Activated T-cell treated with anti-CD3 and anti-CD28 coated beads, Interleukin-2, amount 50 U/mL, for 1 hour (primary cell): ENCODE results near the gene MARS1.
A peak's percentile ranks its signal among the peaks of the same experiment; 100 is the strongest.

Source experiments
- DNase-seq: peaks from one replicate; pipeline ENCODE4 v3.0.0-alpha.2; 2020

MARS1 gene

DNA sequence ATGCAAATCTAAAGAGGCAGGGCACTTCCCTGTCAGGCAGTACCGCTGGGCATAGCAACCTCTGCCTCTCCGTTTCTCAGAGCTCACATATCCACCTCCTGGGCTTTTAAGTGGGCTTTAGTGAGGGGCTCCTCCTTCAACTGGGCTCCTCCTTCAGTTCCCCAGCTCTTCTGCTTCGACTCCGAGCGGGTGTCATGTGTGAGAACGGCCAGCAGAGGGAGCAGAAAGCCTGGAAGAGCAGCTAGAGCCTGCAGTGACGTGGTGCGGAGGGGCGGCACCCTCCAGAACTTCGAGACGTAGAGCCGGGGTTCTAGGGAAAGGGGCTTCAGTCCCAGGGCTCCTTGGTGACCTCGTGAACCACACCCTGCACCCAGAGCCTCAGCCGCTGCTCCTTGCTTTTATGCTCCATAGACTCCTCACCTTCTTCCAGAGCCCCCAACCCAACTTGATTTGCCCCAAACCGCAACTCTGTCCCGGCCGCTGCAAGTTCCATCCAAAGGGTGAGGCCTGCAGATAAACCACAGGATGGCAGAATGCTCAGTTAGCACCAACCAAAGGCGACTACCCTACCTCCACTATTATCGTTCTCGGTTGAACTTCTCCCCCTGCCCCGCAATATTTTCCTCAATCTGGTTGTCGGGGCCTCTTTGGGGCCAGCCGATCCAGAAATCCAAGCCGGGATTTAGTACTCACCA is 28.7 kb upstream of the MARS1 start:
- peak; percentile 92 for DNase-seq

DNA sequence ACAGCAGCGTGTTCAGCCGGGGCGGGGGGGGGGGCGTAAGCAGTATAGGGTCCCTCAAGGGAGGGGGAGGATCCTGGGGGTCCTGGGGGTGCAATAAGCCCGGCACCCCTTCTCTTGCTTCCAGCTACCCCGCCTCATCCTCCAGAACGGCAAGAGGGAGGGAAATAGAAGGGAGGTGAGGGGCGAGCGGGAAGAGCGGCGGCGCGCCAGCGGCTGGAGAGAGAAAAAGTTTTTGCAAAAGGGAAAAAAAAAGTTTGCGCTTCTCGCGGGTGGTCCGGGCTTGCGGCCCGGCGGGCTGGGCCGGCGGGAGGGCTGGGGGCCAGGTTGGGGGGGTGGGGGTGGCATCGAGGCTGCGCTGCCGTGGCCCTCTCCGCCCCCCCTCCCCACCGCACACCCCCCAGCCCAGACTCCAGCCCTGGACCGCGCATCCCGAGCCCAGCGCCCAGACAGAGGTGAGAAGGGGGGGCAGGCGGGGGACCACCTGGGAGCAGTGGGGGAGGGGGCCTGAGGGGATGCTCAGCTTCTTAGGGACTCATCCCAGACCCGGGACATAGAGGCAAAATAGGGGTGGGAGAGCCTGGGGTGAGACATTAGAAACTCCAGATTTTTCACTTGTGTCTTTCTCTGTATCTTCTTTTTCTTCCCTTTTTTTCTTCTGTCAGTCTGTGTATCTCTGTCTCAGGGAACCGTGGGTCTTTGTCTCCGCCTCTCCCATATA is 28.0 kb upstream of the MARS1 start, which contains the start of gene GLI1:
GLI1 (plus strand) TSS at position 36 of the 718 bp plus-strand sequence. CDS start 3,907 bp downstream, outside the sequence.
- DNase-seq: no peak

DNA sequence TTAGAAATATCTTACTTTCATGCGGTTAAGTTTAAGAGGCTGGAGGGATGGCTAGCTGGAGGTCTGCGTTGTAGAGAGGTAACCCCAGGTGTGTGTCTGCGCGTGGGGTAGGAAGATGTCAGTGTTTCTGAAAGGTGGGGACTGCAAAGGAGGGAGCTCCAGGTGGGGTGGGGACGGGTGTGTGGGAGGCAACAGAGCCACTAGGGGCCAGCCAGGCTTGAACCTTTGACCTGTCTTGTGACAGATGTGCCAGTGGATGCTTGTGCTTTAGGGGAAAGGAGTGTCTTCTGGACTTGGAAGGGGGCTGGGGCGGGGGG is 27.4 kb upstream of the MARS1 start:
- no peak for DNase-seq

DNA sequence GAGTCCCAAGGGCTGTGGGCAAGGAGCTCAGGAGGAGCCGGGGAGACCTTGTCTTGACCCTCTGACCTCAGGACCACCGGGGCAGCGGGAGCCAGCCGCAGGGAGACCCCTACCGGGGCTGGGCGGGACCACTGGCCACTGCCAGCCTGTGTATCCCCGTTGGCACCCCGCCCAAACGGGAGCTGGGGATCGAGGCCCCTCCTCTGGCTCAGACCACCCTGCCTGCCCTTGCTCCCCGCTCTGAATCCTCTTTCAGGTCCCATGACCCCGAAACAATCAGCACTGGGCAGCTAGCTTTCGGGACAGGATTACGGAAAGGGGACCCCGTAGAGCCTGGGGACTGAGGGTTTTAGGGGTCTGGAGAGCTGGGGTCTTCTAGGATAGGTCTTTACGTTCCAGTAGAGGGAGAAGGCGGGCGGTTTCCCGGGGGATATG is 27.0 kb upstream of the MARS1 start:
- no peak for DNase-seq

DNA sequence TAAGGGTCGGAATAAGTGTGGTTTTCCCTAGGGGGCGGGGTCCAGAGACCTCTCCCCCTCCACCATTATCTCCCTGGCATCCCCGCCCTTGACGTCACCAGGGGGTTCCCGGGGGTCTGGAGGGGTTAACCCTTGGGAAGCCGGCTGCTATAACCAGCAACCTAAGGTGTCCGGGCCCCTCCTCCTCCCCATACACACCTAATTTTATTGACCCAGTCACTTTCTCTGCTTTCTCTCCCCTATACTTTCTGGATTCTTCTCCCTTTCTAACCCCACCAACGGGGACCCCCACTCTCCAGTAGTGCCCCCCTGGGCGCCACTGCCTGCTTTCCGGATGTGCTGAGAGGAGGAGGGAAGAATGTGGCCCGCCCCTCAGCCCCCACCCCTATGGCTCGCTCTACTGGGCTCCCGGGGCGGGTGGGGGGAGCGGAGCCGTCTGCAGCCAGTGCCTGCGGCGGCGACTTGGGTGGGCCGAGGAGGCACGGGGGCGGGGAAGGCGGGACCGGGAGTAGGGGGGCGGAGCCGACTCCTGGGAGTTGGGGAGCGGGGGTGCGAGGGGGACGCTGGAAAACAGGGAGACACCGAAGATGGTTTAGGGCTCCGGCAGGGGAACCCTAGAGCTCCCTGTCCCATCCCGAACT is 26.5 kb upstream of the MARS1 start:
- peak; percentile 44 for DNase-seq

DNA sequence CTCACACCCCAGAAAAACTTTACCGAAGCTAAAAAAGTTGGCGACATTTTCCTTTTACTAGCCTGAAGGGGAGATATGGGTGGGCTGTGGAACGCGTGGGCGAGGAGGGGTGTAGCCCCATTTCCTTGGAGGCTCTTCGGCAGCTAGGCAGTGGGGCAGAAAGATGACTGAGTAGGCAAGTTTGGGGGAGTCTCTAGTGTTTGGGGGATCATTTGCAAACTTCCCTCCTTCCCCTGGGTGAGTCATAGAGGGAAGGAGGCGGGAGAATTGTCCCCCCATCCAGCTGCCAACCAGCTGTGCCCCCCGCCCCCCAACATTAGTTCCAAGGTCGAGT is 26.0 kb upstream of the MARS1 start:
- DNase-seq: no peak

DNA sequence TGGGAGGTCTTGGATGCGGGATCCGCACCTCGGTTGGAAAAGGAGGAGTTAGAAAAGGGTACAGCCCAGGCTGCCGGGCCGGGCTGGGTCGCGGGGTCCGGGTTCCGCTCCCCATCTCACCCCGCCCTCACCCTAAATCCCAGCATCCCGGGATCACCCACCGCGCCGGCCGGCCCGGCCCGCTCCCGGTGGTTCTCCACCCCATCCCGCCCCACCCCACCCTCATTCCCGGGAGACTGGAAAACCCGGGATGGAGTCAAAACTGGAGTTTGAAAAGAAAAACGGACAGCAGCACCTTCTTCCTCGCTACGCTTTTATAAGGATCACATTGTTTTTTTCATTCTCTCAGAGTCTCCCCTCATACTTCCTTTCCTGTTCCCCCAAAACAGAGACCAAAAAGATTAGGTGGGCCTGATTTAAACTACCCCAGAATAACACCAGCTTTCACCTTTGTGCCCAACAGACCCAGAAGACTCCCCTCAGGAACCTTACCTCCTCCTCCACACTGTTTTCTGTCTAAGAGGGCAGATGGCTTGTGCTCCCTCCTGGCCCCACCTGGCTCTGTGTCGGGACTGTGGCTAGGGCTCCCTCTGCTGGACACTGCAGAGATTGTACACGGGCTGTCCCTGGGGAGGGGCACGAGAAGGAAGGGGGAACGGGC is 25.5 kb upstream of the MARS1 start:
- DNase-seq: peak; percentile 88

DNA sequence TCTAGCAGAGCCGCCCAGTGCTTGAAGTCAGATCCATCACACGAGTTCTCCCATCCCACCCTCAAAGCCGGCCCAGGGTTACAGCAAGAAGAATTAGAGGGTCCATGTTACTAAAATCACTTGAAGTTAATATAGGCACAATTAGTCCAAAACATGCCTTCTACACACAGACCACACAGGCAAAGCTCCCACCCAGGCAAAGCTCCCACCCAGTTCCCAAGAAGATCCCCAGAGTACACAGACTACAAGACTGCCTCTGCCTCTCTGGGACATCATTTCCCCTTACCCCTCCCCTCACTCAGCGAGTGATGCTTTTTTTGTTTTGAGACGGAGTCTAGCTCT is 25.0 kb upstream of the MARS1 start:
- no peak for DNase-seq

DNA sequence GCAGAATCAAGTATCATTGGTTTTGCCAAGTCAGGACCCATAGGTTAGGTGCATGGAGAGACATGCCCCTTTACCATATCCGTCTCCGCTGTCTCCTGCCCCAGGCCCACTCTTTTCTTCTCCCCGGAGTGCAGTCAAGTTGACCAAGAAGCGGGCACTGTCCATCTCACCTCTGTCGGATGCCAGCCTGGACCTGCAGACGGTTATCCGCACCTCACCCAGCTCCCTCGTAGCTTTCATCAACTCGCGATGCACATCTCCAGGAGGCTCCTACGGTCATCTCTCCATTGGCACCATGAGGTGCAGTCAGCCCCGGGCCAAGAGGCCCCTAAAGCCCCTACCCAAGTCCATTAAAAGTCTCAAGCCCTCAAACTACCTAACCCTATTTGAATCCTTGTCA is 23.3 kb upstream of the MARS1 start:
- no peak for DNase-seq

DNA sequence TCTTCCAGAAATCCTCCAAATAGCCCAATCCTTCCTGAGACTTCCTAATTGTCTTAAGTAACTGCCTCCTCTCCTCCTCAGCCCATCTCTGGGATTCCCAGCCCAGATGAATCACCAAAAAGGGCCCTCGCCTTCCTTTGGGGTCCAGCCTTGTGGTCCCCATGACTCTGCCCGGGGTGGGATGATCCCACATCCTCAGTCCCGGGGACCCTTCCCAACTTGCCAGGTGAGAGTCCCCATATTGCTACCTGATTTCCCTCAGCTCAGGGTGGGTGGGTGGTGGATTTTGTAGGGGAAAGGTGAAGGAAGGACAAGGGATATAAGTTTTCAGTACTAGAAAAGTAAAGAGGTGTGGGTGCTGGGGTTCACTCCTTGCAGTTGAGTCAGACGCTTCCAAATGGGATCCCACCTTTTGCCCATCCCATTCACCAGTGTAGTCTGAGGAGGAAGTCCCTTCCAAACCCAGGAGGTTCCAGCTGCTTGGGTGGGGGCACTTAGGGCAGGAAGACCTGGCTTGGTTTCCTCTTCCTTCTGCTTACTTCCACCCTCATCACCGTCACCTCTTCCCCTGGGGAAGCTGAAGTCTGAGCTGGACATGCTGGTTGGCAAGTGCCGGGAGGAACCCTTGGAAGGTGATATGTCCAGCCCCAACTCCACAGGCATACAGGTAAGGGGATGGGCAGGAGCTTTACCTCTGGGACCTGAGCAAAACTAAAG is 22.7 kb upstream of the MARS1 start:
- no peak for DNase-seq

DNA sequence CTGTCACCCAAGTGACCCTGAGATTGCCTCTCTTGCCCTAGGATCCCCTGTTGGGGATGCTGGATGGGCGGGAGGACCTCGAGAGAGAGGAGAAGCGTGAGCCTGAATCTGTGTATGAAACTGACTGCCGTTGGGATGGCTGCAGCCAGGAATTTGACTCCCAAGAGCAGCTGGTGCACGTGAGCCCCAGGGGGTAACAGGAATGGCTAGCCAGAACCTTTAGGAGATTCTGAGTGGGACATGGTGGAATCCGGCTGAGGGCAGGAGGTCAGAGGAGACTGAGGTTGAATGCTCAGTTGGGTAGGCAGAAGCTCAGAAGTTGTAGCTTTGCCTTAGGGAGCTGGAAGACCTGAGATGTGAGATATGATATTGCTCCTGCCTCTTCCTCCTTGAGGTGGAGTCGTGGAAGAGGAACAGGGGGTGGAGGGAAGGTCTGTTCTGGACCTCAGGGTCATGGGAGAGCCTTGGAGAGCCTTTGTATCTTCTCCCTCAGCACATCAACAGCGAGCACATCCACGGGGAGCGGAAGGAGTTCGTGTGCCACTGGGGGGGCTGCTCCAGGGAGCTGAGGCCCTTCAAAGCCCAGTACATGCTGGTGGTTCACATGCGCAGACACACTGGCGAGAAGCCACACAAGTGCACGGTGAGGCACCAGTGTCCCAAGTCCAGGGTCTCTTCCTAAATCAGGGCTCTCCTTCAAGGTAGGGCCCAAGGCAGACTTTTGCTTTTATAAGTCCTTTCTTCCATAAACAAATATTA is 21.9 kb upstream of the MARS1 start:
- no peak for DNase-seq

DNA sequence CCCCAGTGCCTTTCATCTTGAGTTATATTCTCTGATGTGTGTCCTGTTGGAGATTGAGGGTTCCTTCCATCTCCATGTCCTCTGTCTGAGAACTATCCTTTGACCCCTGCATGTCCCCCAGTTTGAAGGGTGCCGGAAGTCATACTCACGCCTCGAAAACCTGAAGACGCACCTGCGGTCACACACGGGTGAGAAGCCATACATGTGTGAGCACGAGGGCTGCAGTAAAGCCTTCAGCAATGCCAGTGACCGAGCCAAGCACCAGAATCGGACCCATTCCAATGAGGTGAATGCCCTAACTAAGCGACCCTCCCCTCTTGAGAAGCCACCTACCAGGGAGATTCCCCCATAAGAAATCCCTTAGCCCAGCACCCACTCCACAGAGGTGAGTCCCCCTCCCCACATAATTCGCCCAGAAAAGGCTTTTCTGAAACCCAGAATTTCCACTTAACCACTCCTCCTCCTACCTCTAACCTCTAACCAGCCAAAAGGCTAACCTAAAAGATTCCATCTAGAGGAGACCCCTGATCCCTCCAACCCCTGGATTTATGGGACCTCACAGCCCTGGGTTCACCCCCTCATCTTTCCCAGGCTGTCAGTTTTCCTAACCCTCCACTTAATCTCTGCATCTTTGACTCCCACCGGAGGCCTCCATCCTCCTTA is 20.5 kb upstream of the MARS1 start:
- no peak for DNase-seq

DNA sequence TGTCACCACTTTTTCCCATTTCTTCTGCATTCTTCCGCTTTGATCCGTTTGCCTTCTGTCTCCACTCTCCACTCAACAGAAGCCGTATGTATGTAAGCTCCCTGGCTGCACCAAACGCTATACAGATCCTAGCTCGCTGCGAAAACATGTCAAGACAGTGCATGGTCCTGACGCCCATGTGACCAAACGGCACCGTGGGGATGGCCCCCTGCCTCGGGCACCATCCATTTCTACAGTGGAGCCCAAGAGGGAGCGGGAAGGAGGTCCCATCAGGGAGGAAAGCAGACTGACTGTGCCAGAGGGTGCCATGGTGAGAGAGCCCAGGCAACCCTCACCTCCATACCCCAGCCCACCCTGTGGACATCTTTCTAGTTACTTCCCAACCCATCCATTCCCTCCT is 20.0 kb upstream of the MARS1 start:
- no peak for DNase-seq

DNA sequence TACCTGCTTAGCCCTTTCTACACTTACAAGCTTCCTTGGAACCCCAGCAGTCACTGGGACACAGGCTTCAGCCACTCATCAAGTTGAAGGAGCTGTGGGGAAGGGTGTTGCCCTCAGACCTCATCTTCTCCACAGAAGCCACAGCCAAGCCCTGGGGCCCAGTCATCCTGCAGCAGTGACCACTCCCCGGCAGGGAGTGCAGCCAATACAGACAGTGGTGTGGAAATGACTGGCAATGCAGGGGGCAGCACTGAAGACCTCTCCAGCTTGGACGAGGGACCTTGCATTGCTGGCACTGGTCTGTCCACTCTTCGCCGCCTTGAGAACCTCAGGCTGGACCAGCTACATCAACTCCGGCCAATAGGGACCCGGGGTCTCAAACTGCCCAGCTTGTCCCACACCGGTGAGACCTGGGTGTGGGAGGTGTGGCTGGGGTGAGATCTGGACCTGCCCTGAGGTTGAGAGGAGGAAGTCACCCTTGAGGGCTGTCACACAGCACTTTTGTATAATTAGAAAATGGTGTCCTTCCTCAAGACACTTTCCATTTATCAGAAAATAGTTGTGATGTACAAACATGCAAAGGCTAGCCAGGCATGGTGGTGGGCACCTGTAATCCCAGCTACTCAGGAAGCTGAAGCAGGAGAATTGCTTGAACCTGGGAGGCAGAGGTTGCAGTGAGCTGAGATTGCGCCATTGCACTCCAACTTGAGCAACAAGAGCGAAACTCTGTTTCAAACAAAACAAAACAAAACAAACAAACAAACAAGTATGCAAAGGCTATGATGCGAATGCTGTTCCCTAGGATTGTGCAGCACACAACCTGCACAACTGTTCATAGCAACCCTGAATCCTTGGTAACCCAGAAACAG is 18.3 kb upstream of the MARS1 start:
- no peak for DNase-seq

DNA sequence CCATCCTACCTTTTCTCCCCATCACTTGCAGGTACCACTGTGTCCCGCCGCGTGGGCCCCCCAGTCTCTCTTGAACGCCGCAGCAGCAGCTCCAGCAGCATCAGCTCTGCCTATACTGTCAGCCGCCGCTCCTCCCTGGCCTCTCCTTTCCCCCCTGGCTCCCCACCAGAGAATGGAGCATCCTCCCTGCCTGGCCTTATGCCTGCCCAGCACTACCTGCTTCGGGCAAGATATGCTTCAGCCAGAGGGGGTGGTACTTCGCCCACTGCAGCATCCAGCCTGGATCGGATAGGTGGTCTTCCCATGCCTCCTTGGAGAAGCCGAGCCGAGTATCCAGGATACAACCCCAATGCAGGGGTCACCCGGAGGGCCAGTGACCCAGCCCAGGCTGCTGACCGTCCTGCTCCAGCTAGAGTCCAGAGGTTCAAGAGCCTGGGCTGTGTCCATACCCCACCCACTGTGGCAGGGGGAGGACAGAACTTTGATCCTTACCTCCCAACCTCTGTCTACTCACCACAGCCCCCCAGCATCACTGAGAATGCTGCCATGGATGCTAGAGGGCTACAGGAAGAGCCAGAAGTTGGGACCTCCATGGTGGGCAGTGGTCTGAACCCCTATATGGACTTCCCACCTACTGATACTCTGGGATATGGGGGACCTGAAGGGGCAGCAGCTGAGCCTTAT is 17.4 kb upstream of the MARS1 start:
- DNase-seq: no peak

DNA sequence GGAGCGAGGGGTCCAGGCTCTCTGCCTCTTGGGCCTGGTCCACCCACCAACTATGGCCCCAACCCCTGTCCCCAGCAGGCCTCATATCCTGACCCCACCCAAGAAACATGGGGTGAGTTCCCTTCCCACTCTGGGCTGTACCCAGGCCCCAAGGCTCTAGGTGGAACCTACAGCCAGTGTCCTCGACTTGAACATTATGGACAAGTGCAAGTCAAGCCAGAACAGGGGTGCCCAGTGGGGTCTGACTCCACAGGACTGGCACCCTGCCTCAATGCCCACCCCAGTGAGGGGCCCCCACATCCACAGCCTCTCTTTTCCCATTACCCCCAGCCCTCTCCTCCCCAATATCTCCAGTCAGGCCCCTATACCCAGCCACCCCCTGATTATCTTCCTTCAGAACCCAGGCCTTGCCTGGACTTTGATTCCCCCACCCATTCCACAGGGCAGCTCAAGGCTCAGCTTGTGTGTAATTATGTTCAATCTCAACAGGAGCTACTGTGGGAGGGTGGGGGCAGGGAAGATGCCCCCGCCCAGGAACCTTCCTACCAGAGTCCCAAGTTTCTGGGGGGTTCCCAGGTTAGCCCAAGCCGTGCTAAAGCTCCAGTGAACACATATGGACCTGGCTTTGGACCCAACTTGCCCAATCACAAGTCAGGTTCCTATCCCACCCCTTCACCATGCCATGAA is 16.8 kb upstream of the MARS1 start:
- no peak for DNase-seq

DNA sequence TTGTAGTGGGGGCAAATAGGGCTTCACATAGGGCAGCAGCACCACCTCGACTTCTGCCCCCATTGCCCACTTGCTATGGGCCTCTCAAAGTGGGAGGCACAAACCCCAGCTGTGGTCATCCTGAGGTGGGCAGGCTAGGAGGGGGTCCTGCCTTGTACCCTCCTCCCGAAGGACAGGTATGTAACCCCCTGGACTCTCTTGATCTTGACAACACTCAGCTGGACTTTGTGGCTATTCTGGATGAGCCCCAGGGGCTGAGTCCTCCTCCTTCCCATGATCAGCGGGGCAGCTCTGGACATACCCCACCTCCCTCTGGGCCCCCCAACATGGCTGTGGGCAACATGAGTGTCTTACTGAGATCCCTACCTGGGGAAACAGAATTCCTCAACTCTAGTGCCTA is 16.2 kb upstream of the MARS1 start:
- peak; percentile 26 for DNase-seq

DNA sequence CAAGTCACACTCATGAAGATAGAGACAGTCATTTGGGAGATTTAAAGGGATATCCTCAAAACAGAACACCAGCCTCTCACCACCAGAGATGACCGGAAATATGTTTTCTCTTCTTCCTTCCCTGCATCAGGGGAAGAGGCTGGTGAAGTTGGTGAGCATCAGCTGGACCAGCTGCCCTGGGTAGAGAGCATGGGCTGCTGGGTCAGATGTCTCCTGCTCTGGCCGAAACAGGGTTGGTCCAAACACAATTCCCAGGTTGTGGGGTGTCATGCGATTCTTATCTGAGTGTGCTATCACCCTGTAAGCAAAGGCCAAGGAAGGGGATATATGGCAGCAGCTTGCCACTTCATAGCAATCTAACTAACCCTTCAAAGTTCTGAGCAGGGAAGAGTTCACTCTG is 15.5 kb upstream of the MARS1 start:
- no peak for DNase-seq

DNA sequence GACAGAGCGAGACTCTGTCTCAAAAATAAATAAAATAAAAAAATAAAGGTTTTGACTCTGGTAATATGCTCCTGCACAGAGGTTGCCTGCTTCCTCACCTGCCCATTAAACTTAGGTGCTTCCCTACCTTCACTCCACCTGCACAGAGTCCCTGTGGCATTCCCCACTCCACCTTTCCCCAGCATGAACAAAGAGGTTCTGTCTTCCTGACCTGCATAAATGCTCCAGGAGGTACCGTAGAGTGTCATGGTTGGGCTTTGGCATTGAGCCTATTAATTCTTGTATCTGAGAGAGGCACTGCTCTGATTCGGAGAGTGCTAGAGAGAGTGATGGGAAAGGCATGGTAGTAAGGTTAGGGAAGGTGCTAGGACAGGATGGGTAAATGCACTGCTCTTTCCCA is 14.5 kb upstream of the MARS1 start:
- DNase-seq: no peak

DNA sequence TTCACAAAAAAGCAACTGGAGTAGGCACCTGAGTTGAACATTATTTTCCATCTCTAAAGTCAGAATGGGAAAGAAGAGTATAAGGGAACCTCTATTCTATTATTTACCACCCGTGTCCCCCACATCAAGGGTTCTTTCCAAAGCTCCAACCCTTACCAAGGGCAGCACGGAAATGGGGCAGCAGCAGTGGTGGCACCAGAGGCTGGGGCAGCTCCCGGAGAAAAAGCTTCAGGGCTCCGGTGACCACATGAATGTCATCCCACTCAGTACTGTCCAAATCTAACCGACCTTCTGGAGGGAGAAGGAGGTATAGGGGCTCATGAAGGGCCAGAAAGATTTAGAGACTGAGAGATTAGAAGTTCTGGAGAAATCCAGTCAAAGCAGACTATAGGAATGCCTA is 14.0 kb upstream of the MARS1 start:
- no peak for DNase-seq
